Measurements from ENCODE around the gene NCOR1. TPM values are rescaled to one million over a fixed set of nuclear protein-coding genes. Genes with fewer than 3 reads are reported as not detected.
"Not testable (repeated sequence)": the region's sequence is repeated elsewhere in the genome, so short reads cannot be mapped to it uniquely, and the experiment has no call there.

Gene NCOR1
- total RNA-seq, 1 donor from 2014 or later, result 165 TPM

DNA sequence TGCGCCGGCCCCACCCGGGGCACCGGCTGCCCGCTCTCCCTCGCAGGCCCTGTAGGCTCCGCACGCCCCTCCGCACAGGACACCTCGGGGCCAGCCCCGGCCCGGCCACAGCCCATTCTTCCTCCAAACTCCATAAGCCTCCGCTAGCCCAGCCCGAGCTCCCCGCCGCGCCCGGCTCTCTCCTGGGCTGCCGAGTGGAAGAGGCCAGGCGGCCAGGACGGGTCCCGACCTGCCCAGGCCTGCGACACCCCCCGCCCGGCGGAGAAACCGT is 397 bp downstream of the NCOR1 start:
- TF ChIP-seq, protein P1, sequence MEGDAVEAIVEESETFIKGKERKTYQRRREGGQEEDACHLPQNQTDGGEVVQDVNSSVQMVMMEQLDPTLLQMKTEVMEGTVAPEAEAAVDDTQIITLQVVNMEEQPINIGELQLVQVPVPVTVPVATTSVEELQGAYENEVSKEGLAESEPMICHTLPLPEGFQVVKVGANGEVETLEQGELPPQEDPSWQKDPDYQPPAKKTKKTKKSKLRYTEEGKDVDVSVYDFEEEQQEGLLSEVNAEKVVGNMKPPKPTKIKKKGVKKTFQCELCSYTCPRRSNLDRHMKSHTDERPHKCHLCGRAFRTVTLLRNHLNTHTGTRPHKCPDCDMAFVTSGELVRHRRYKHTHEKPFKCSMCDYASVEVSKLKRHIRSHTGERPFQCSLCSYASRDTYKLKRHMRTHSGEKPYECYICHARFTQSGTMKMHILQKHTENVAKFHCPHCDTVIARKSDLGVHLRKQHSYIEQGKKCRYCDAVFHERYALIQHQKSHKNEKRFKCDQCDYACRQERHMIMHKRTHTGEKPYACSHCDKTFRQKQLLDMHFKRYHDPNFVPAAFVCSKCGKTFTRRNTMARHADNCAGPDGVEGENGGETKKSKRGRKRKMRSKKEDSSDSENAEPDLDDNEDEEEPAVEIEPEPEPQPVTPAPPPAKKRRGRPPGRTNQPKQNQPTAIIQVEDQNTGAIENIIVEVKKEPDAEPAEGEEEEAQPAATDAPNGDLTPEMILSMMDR (IDR thresholded peaks at IDR 0.05; ENCODE audit: unreplicated experiment), result no peak
- Mint-ChIP-seq H3K9me3 (ENCODE audit: low read depth) (no peaks in the 10 kb centered on the region), H3K36me3 (ENCODE audit: insufficient read depth) (no peaks in the 10 kb centered on the region), H3K27me3 (no peaks in the 10 kb centered on the region), H3K4me1 (ENCODE audit: low read depth) (peaks cover 22% of the 10 kb centered on the region), H3K4me3 (ENCODE audit: low read depth) (peak overlapping the region; percentile 84), H3K27ac (peak overlapping the region; percentile 93)
- peak; percentile 54 for DNase-seq (ENCODE audit: low spot score, unreplicated experiment)

DNA sequence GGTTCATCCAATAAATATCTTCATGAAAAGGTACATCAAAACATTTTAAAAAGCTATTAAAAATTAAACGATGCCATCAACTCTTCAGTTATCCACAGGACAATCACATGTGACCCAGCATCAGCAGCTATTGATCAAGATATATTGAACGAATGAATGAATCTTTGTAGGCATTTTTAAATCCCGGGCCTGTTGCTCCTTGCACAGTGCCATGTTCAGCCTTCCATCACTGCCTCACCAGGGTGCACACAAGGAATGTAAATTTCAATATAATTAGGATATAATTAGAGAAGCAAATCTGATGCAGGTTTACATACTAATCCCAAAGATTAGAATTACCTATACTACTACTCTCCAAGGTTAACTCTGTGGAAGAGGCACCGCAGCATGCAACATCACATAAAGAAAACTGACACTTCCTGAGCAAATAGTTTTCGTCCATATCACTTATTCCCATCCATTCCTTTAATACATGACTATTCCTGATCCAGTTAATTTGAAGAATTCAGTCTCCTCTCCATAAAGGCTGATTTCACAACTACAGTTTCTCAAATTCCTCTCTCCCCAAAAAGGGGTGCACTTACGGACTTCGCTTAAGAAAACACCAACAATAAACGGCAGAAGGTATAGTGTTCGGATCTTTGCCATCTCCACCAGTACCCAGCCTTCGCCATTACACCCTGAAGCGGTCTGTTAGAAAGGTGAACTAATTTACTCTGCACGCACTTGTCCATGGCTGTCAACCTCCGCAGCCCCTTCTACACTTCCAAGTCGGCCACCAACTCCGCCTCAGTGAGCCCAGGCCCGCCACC is 938 bp downstream of the NCOR1 start:
- no peak for DNase-seq (ENCODE audit: low spot score, unreplicated experiment)
- TF ChIP-seq, protein P1 (IDR thresholded peaks at IDR 0.05; ENCODE audit: unreplicated experiment), result no peak

GRCh38 chr17:16212793-16213192 is 2.5 kb downstream of the NCOR1 start:
- no peaks in the 10 kb centered on the region for H3K36me3 Mint-ChIP-seq (ENCODE audit: insufficient read depth)
- H3K9me3 Mint-ChIP-seq (ENCODE audit: low read depth), result no peaks in the 10 kb centered on the region
- H3K27me3 Mint-ChIP-seq, result no peaks in the 10 kb centered on the region
- no peak overlapping the region for H3K27ac Mint-ChIP-seq
- DNase-seq (ENCODE audit: low spot score, unreplicated experiment), result no peak
- H3K4me3 Mint-ChIP-seq (ENCODE audit: low read depth), result no peak overlapping the region
- TF ChIP-seq, protein P1 (IDR thresholded peaks at IDR 0.05; ENCODE audit: unreplicated experiment), result no peak
- peaks cover 19% of the 10 kb centered on the region for H3K4me1 Mint-ChIP-seq (ENCODE audit: low read depth)

More for the DNA sequence above, 938 bp downstream of the NCOR1 start:
- H3K4me3 Mint-ChIP-seq (ENCODE audit: low read depth), result peak overlapping the region; percentile 84
- H3K27me3 Mint-ChIP-seq, result no peaks in the 10 kb centered on the region
- no peaks in the 10 kb centered on the region for H3K36me3 Mint-ChIP-seq (ENCODE audit: insufficient read depth)
- no peaks in the 10 kb centered on the region for H3K9me3 Mint-ChIP-seq (ENCODE audit: low read depth)
- peak overlapping the region; percentile 93 for H3K27ac Mint-ChIP-seq
- peaks cover 22% of the 10 kb centered on the region for H3K4me1 Mint-ChIP-seq (ENCODE audit: low read depth)

GRCh38 chr17:16211590-16211989 is 3.7 kb downstream of the NCOR1 start:
- H3K4me3 Mint-ChIP-seq (ENCODE audit: low read depth), result no peak overlapping the region
- no peak for DNase-seq (ENCODE audit: low spot score, unreplicated experiment)
- H3K36me3 Mint-ChIP-seq (ENCODE audit: insufficient read depth), result peaks cover 2% of the 10 kb centered on the region
- no peaks in the 10 kb centered on the region for H3K9me3 Mint-ChIP-seq (ENCODE audit: low read depth)
- peaks cover 15% of the 10 kb centered on the region for H3K4me1 Mint-ChIP-seq (ENCODE audit: low read depth)
- TF ChIP-seq, protein P1 (IDR thresholded peaks at IDR 0.05; ENCODE audit: unreplicated experiment), result no peak
- peak overlapping the region; percentile 45 for H3K27ac Mint-ChIP-seq
- no peaks in the 10 kb centered on the region for H3K27me3 Mint-ChIP-seq

GRCh38 chr17:16204763-16205162 is 10.6 kb downstream of the NCOR1 start:
- Mint-ChIP-seq H3K4me1 (ENCODE audit: low read depth) (peaks cover 24% of the 10 kb centered on the region), H3K27ac (peak overlapping the region; percentile 3)
- H3K9me3 Mint-ChIP-seq (ENCODE audit: low read depth); H3K27me3 Mint-ChIP-seq; DNase-seq (ENCODE audit: low spot score, unreplicated experiment); H3K36me3 Mint-ChIP-seq (ENCODE audit: insufficient read depth); H3K4me3 Mint-ChIP-seq (ENCODE audit: low read depth): not testable (repeated sequence)

DNA sequence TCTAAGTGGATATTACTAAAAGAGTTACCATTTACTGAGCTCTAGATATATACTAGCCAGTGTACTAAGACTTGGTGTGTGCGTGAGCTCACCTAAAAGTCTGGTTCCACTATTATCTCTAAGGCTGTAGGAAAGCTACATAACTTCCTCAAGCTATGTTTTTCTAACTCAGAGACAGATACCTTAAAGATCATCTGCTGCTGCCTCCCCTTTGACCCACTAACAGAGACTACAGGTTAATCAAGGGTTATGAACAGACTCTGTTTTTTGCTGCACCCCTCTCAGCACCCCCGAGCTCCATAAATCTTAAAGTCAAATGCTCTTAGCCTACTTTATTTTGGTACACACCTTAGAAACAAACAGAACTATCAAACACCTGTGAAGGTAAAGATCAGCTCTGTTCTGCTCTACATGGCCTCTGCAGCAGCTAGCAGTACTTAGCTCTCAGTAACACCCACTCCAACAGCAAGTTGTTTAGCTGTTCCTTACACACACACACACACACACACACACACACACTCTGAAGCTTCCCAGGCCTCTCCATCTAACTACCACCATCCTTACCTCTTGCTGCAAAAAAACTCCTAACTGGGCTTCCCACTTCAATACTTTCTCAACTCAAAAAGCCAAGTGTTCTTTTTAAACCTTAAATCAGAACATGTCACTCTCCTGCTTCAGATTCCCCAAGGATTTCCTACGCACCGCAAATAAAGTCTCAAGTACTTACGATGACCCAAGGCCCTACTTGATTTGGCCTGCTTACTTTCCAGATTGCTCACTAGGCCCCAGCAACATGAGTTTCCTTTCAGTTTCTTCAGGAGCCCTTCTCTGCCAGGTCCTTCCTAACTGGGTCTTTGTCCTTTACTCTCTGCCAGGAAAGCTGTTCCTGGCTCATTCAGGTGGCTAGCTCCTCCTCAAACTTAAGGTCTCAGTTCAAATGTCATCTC is 12.5 kb downstream of the NCOR1 start:
- not testable (repeated sequence) for H3K36me3 Mint-ChIP-seq (ENCODE audit: insufficient read depth); H3K4me3 Mint-ChIP-seq (ENCODE audit: low read depth); DNase-seq (ENCODE audit: low spot score, unreplicated experiment); H3K9me3 Mint-ChIP-seq (ENCODE audit: low read depth); H3K27me3 Mint-ChIP-seq
- peak overlapping the region; percentile 87 for H3K27ac Mint-ChIP-seq
- H3K4me1 Mint-ChIP-seq (ENCODE audit: low read depth), result peaks cover 28% of the 10 kb centered on the region

DNA sequence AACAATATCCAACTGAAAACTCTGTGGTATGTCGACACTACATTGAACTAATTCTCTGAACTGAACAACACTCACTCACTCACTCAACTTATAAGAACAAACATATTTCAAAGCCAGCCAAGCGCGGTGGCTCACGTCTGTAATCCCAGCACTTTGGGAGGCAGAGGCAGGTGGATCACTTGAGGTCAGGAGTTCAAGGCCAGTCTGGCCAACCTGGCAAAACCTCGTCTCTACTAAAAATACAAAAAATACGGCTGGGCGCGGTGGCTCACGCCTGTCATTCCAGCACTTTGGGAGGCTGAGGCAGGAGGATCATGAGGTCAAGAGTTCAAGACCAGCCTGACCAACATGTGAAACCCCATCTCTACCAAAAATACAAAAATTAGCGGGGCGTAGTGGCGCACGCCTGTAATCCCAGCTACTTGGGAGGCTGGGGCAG is 13.6 kb downstream of the NCOR1 start:
- not testable (repeated sequence) for H3K4me3 Mint-ChIP-seq (ENCODE audit: low read depth); H3K36me3 Mint-ChIP-seq (ENCODE audit: insufficient read depth); H3K9me3 Mint-ChIP-seq (ENCODE audit: low read depth); DNase-seq (ENCODE audit: low spot score, unreplicated experiment); H3K27me3 Mint-ChIP-seq
- Mint-ChIP-seq H3K27ac (peak overlapping the region; percentile 23), H3K4me1 (ENCODE audit: low read depth) (peaks cover 28% of the 10 kb centered on the region)
